Pulmonary artery endothelial cell (primary cell): Measurements from ENCODE around the gene CAMK2D. TPM values are rescaled to one million over a fixed set of nuclear protein-coding genes. Genes with fewer than 3 reads are reported as not detected.

ENCODE experiments used
- DNase-seq: peaks from one replicate; pipeline ENCODE4 v3.0.0-alpha.2; 2011; ENCODE audit warnings: low read depth, low spot score
- total RNA-seq: library from RNA; depleted of rRNA; stranded (reverse); fragments of >200 nt; gene quantifications from 2 replicates; pipeline ENCODE4 v1.2.3, GENCODE V29; 2014

Gene CAMK2D
- total RNA-seq, 1 donor from 2014 or later = 38.1 TPM

DNA sequence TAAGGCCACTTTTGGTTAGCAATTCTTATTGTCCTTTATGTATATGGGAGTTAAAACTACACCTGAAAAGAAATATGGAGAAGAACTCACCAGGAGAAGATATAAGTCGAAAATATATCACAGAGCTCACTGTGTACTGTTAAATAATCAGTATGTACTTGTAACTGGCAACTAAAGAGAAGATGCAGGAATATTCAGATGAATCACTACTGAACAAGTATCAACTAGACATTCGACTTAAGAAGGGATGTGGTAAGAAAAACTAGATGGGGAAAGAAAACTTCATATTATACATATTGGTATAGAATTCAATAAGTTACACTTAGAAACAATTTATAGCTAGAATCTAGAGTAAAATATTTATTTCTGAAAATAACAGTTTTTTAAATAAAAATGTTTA, 230.0 kb downstream of the CAMK2D start:
- DNase-seq = no peak

DNA sequence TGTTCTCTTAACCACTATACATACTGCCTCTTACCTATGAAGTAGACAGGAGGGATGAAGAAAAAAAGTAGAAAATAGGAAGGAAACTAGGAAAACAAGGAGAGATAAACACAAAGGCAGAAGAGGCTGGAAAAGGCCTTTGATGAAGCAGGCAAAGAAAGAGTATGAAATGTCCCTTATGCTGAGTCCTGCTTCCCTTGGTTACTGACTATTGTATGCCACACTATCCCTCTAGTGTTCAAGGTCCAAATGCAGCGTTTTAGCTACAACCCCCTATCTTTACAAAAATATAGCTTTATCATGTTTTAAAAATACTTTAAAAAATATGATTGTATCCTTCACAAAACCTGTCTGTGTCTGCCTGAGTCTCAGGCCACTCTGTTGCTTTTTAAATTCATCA, 233.1 kb downstream of the CAMK2D start:
- no peak for DNase-seq

DNA sequence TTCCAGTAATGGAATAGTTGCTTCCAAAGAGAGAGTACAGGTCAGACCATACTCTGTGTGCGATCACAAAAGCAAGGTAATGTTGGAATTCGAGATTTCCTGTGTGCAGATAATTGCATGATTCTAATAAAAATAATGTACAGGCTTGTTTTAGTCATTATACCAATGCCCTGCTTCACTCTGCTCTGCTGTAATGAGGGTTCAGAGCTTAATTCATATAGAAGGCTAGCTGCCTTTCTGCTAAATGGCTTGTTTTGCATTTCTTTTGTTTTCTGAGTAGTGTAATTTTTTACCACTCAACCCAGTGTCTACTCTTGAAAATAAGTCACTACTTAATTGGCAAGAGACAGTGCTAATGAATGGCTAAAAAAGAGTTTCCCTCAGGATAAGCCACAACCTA, 236.0 kb downstream of the CAMK2D start:
- DNase-seq = no peak

DNA sequence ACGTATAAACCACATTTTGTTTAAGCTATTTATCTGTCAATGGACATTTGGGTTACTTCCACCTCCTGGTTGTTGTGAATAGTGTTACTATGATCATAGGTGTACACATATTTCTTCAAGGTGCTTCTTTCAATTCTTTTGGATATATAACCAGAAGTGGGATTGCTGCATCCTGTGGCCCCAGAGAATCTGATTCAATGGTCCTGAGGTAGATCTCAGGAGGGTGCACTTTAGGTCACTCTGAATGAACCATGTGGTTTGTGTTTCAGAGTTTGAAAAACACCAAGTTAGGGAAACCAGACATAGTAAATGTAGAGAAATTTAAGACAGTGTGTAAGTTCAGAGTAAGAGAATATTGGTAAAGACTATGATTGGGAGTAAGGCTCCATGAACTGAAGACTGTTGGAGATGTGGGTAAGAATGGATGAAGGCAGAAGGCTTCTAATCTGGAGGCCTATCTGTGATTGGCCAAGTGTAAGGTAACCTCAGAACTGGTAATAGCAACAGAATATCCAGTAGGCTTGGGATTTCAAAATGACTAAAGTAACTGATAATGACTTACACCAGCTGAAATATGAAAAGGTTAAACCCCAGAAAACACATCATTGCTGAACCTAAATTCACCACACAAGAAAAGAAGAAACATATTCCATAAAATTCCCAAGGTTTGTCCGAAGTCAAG, 236.9 kb downstream of the CAMK2D start:
- no peak for DNase-seq

GRCh38 chr4:113524096-113524495, 237.4 kb downstream of the CAMK2D start:
- DNase-seq = no peak

DNA sequence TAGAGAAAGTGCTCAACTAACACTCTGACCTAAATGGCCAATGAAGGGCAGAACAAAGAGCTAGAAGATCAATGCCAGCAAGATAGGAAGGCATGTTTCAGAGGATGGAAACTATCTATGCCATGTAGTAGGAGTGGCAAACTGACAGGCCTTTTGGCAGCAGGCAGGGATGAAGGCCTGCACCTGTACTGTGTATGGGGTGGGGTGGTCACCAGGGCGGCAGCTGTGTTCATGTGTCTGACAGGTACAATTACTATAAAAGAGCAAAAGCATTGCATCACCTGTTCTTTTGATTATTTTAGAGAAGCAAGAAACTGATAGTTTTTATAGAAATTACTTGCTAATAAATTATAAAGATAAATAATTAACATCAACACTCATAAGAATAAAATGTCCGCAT, 239.1 kb downstream of the CAMK2D start:
- no peak for DNase-seq

DNA sequence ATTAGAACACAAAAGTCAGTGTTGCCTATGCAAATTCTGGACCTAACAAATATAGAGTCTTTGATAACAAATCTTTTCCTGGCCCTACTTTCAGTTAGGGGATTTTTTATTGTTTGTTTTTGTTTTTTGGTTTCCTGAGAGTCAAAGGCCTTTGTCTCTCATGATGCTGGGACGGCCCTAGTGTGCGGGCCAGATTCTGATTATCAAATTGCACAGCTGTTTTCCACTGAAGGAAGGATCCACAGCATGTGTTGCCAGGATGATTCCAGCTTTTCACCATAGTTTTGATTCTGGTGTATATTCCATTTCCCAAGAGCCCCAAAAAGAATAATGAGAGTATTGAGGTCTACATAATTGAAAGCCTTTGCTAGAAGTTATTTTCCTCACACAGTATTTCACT, 248.2 kb downstream of the CAMK2D start:
- DNase-seq = no peak

DNA sequence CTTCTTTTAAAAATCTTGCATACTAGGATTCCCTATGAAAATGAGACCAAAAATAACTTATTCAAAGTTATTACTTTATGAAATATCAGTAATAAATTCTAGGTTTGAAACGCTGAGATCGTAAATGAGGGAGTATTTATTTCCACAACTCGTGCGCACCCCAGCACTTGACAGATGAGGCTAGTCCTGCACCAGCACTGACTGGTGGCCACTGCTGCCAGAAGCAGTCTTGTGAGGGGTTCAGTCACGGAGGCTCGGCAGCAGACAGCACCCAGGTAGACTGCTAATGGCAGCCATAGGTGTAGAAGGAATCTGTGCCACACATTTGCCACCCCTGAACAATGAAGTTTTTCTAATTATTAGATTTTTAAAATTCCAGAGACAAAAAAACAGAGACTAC, 248.7 kb downstream of the CAMK2D start:
- no peak for DNase-seq

DNA sequence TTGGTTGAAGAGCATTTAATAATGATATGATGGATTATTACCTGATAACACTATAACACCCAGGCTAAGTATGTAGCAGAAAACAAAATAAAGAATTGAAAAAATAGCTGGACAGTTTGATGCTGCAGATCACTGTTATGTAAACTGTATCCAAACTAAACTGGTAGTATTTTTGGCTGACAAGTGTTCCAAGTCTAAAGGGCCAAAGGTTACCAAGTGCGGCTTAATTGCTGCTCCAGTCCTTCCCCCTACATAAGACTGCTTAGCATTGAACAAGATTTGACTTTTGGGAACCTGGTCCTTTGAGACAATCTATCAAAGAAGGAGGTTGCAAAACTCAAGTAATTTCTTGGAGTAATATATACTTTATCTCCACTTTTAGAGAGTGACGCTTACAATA, 249.6 kb downstream of the CAMK2D start:
- DNase-seq = no peak

DNA sequence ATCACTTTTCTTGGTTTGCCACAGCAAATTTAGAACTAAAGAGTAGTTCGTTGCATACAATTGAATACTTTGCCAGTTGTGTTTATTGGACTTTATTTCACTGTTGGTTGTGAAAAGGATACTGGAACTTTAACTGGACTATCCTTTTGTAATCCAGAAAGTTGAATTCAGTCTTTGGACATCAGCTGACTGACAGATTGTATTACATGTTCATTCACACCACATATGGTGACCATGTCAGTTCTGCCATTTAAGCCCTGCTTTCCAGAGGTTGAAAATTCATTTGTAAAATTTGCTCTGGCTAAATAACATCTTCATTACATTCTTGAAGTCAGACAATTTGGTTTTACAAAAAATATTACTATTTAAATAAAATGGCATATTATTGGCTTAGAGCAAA, 251.7 kb downstream of the CAMK2D start:
- DNase-seq = no peak

GRCh38 chr4:113505044-113505443, 256.5 kb downstream of the CAMK2D start:
- DNase-seq = no peak

- no peak for DNase-seq
Observed at GRCh38 chr4:113504422-113504821, 257.1 kb downstream of the CAMK2D start.

DNA sequence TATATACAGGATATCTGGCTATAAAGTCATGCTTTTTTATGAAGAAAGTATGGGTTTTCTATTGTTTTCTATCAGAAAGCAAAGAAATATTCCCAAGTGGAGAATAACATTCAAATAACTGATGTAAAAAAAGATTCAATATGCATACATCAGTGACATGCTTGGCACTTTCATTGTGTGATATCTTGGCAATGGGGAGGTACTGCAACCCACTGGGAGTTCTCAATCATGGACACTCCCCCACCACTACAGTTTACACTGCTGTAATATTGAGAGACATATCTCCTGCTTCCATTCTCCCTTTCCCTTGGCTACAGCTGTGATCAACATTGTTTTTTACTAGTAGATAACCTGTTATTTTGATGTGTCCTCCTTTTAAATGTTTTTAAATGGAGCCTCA, 257.8 kb downstream of the CAMK2D start:
- no peak for DNase-seq

- DNase-seq = no peak
Observed at GRCh38 chr4:113502906-113503305, 258.6 kb downstream of the CAMK2D start.

DNA sequence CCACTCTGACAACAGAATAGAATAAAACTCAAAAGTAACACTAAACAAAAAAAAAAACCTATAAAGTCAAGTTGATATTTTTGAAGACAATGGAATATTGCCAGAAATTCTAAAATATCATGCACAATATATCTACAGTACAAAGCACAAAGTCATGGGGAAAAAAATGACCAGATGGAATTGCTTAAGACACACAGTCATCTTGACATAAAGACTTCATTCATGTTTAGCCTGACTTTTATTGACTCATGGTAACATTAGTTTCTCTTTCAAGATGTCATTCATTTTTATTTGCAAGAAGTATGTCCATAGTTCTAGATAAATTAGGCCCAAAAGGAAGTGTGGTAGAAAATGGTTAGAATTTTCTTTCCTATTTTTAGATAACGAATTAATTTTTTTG, 259.1 kb downstream of the CAMK2D start:
- no peak for DNase-seq

GRCh38 chr4:113500424-113500823, 261.1 kb downstream of the CAMK2D start:
- no peak for DNase-seq

DNA sequence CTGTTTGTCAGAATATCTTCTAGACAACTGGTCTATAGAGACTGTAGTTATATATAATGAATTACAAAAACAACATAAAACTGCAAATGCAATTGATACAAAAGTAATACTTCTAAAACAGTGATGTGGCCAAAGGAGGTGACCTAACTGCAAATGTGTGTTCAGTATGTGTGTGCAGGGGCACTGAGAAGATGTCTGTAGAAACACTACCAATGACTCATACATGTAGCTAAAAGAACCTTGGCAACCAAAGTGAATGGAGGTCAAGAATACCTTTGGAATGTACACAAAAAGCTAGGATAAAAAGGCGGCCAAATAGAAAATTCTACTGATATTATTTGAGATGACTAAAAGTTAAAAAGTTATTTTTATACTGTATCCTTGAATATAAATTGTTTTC, 261.8 kb downstream of the CAMK2D start:
- no peak for DNase-seq

- no peak for DNase-seq
Observed at GRCh38 chr4:113499166-113499565, 262.4 kb downstream of the CAMK2D start.

DNA sequence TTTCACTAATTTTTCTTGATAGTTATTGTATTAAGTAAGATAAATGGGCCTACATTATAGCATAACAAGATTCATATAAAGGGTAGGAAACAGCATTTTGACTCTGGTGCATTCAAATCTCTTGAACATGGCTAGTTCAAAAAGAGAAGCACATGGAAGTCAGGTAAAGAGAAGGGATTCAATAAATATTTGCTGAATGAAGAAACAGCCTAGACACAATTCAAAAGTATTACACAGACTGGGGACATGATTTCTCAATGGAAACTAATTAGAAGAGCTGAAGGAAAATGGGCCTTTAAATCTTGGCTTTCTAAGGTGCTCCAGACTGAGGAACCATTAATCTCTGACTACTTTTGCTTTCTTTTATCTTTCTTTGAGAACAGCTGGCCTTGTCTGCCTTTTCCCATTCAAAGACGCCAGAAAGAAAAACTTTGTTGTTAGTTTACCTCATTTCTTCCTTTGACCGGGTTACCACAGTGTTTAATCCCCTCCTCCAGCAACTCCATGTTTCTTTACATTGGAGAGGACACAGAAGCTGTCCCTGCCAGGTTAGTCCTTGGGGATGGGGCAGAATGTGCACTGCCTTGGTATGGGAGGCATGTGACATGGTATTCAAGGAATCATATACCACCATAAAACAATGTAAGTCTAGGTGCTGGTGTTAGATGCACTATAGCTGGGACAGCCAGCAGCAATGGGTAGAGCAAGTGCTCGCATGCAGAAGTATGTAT, 264.2 kb downstream of the CAMK2D start:
- no peak for DNase-seq

GRCh38 chr4:113496698-113497097, 264.8 kb downstream of the CAMK2D start:
- no peak for DNase-seq

DNA sequence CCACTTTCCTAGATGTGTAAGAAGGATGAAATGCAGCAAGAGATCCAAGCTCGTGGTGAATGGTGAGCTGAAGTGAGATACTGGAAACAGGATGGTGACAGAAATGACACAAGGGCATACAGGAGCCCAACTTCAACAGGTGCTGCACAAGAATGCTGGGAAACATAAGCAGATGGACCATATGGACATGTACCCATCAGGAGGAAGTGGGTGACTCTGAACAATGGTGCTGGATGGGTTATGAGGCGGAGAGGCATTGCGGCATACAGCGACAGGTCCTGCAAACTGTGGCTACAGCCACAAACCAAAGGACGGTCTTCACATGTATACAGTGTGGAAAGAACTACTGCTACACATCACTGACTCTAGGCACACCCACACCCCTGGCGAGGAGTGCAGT, 265.7 kb downstream of the CAMK2D start:
- no peak for DNase-seq

DNA sequence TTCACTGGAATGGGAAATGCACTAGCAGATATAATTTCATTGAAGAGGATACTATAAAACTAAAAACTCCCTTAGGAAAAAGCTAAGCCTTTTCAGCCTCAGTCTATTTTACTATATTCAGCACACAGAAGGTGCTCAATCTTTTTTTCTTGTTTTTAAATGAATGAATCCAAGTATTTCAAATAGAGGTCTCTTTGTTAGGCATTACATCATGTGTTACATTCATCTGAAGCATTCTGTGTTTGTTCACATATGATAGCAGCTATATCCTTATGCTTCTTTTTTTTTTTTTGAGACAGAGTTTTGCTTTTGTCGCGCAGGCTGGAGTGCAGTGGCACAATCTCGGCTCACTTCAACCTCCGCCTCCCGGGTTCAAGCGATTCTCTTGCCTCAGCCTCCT, 278.4 kb downstream of the CAMK2D start:
- no peak for DNase-seq

- DNase-seq = no peak
Observed at GRCh38 chr4:113482325-113482724, 279.2 kb downstream of the CAMK2D start.
